Measurements from ENCODE around the gene LHFPL6.

The LHFPL6 gene

DNA sequence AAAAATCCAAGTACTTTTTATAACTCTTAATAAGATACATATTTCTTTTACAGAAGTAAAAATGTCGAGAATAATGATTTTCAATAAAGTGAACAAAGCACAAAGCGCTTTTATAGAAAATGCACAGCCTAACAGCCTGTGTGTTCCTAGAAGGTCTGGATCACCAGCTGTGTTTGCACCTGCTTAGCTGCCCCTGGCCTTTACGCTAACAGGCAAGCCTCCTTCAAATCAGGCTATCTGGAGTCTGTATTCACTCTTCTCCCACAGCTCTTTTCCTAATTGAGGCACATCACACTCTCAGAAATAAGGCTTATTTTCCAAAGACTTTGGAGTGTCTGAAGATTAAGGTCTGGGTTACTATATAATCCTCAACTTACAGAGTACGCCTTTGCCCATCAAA lies 183.1 kb downstream of the LHFPL6 start:
- Histone ChIP-seq H3K18ac (ENCODE audit: low read length) (no peak overlapping the region), H3K36me3 (ENCODE audit: control insufficient read depth, insufficient read depth, low read length) (no peaks in the 10 kb centered on the region), H3K79me2 (ENCODE audit: control insufficient read depth, insufficient read depth, low read length) (no peaks in the 10 kb centered on the region), H3K4me2 (ENCODE audit: low read length) (no peak overlapping the region), H2BK15ac (replicated peaks; ENCODE audit: low read depth) (no peak overlapping the region), H3K4me3 (ENCODE audit: low read length) (no peak overlapping the region), H2BK5ac (ENCODE audit: low read length) (no peak overlapping the region), H3K79me1 (ENCODE audit: low read length) (no peaks in the 10 kb centered on the region), H3K23ac (ENCODE audit: low read length) (no peak overlapping the region), H3K4ac (ENCODE audit: low read depth, low read length) (no peak overlapping the region), H3K4me1 (ENCODE audit: control insufficient read depth, low read depth, low read length) (peaks cover 8% of the 10 kb centered on the region), H3K56ac (ENCODE audit: low read length) (no peak overlapping the region), H2BK120ac (ENCODE audit: low read depth, low read length) (no peak overlapping the region), H4K8ac (ENCODE audit: low read depth, low read length) (no peak overlapping the region), H3K27ac (ENCODE audit: low read depth, low read length) (no peak overlapping the region), H3K27me3 (ENCODE audit: insufficient read depth, low read length, poor library complexity) (no peaks in the 10 kb centered on the region), H3K9ac (ENCODE audit: low read length) (no peak overlapping the region), H4K5ac (ENCODE audit: low read length) (no peak overlapping the region), H2AK5ac (ENCODE audit: low read length) (no peak overlapping the region)
- WGBS (ENCODE audit: extremely low coverage, insufficient coverage, low lambda C conversion rate), result no CpG with 5 or more reads among the region's 4 CpGs
- DNase-seq, result no peak

DNA sequence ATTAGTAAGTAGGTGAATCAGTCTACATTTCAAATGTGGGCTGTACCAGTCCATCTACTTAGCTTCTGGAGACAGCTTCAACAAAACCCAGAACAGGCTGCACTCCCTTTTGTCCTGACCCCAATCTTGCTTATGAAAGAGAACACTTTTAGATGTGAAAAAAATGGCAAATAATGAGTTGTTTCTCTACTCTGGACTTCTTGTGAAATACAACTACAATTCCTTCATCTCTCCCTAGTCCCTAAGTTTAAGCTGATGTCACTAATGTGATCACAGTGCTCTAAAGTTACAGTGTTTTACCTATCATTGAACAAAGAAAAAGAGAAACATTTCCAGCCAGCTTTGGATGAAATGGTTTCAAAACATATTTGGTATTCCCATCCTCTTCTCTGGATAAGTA lies 183.9 kb downstream of the LHFPL6 start:
- H4K8ac ChIP-seq (ENCODE audit: low read depth, low read length), result peak overlapping the region; percentile 39
- H3K9ac ChIP-seq (ENCODE audit: low read length), result no peak overlapping the region
- no peaks in the 10 kb centered on the region for H3K79me1 ChIP-seq (ENCODE audit: low read length)
- no peaks in the 10 kb centered on the region for H3K36me3 ChIP-seq (ENCODE audit: control insufficient read depth, insufficient read depth, low read length)
- peak overlapping the region; percentile 84 for H3K18ac ChIP-seq (ENCODE audit: low read length)
- H2BK15ac ChIP-seq (replicated peaks; ENCODE audit: low read depth), result no peak overlapping the region
- H4K5ac ChIP-seq (ENCODE audit: low read length), result no peak overlapping the region
- no peak overlapping the region for H2AK5ac ChIP-seq (ENCODE audit: low read length)
- H3K4me1 ChIP-seq (ENCODE audit: control insufficient read depth, low read depth, low read length), result peaks cover 8% of the 10 kb centered on the region
- peak overlapping the region; percentile 55 for H3K4ac ChIP-seq (ENCODE audit: low read depth, low read length)
- H2BK5ac ChIP-seq (ENCODE audit: low read length), result peak overlapping the region; percentile 41
- H2BK120ac ChIP-seq (ENCODE audit: low read depth, low read length), result no peak overlapping the region
- DNase-seq, result no peak
- H3K27me3 ChIP-seq (ENCODE audit: insufficient read depth, low read length, poor library complexity), result no peaks in the 10 kb centered on the region
- no peaks in the 10 kb centered on the region for H3K79me2 ChIP-seq (ENCODE audit: control insufficient read depth, insufficient read depth, low read length)
- no peak overlapping the region for H3K27ac ChIP-seq (ENCODE audit: low read depth, low read length)
- H3K4me2 ChIP-seq (ENCODE audit: low read length), result no peak overlapping the region
- H3K56ac ChIP-seq (ENCODE audit: low read length), result peak overlapping the region; percentile 37
- H3K23ac ChIP-seq (ENCODE audit: low read length), result no peak overlapping the region
- H3K4me3 ChIP-seq (ENCODE audit: low read length), result no peak overlapping the region

DNA sequence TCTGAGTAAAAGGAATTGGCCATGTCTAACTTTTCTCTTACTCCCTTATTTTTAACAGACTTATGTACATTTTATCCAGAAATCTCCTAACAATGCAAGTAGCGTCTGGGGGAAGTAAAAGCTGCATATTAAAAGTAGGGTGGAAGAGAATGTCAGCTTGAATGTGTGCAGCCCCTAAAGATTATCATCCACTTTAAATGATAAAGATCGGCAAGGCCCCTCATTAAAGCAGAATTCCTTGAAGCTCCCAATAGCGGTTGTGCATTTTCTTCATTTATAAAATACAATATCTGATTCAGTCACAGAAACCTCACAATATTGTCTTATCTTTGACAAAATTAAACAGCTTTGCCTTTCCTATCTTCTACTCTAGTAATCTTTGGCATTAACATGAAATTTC lies 184.6 kb downstream of the LHFPL6 start:
- DNase-seq, result no peak
- no peak overlapping the region for H2BK5ac ChIP-seq (ENCODE audit: low read length)
- WGBS (ENCODE audit: extremely low coverage, insufficient coverage, low lambda C conversion rate), result no CpG with 5 or more reads among the region's 3 CpGs
- H3K56ac ChIP-seq (ENCODE audit: low read length), result no peak overlapping the region
- no peak overlapping the region for H2AK5ac ChIP-seq (ENCODE audit: low read length)
- no peak overlapping the region for H3K27ac ChIP-seq (ENCODE audit: low read depth, low read length)
- no peaks in the 10 kb centered on the region for H3K36me3 ChIP-seq (ENCODE audit: control insufficient read depth, insufficient read depth, low read length)
- no peaks in the 10 kb centered on the region for H3K79me2 ChIP-seq (ENCODE audit: control insufficient read depth, insufficient read depth, low read length)
- no peak overlapping the region for H3K4me3 ChIP-seq (ENCODE audit: low read length)
- H3K4me1 ChIP-seq (ENCODE audit: control insufficient read depth, low read depth, low read length), result peaks cover 8% of the 10 kb centered on the region
- H3K4ac ChIP-seq (ENCODE audit: low read depth, low read length), result no peak overlapping the region
- H2BK15ac ChIP-seq (replicated peaks; ENCODE audit: low read depth), result no peak overlapping the region
- H2BK120ac ChIP-seq (ENCODE audit: low read depth, low read length), result no peak overlapping the region
- no peak overlapping the region for H3K9ac ChIP-seq (ENCODE audit: low read length)
- no peak overlapping the region for H3K4me2 ChIP-seq (ENCODE audit: low read length)
- H4K5ac ChIP-seq (ENCODE audit: low read length), result no peak overlapping the region
- peak overlapping the region; percentile 39 for H3K18ac ChIP-seq (ENCODE audit: low read length)
- H3K27me3 ChIP-seq (ENCODE audit: insufficient read depth, low read length, poor library complexity), result no peaks in the 10 kb centered on the region
- H4K8ac ChIP-seq (ENCODE audit: low read depth, low read length), result no peak overlapping the region
- H3K79me1 ChIP-seq (ENCODE audit: low read length), result no peaks in the 10 kb centered on the region
- no peak overlapping the region for H3K23ac ChIP-seq (ENCODE audit: low read length)

DNA sequence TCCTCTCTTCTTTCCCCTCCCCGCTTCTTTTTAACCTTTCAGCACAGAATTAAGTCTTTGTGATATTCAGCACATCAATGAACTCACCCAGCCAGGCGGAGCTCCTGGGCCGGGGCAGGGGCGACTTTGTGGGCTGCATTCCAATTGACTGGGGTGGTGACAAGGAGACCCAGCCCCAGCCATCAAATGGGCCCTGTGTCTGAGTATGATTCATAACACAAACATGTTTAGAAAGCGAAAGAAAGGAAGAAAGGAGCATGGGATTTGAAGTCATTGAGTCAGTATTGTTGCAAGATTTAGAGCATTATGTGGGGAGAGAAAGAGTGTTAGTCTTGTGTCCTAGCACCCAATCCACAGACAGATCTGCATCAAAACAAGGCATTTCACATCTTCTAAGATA lies 185.3 kb downstream of the LHFPL6 start:
- Histone ChIP-seq H3K4me1 (ENCODE audit: control insufficient read depth, low read depth, low read length) (peaks cover 8% of the 10 kb centered on the region), H3K79me1 (ENCODE audit: low read length) (no peaks in the 10 kb centered on the region), H3K36me3 (ENCODE audit: control insufficient read depth, insufficient read depth, low read length) (no peaks in the 10 kb centered on the region), H2BK5ac (ENCODE audit: low read length) (peak overlapping the region; percentile 14), H2BK15ac (replicated peaks; ENCODE audit: low read depth) (no peak overlapping the region), H3K27me3 (ENCODE audit: insufficient read depth, low read length, poor library complexity) (no peaks in the 10 kb centered on the region), H3K79me2 (ENCODE audit: control insufficient read depth, insufficient read depth, low read length) (no peaks in the 10 kb centered on the region), H3K4me3 (ENCODE audit: low read length) (no peak overlapping the region), H2AK5ac (ENCODE audit: low read length) (no peak overlapping the region), H4K8ac (ENCODE audit: low read depth, low read length) (no peak overlapping the region), H3K23ac (ENCODE audit: low read length) (no peak overlapping the region), H3K18ac (ENCODE audit: low read length) (peak overlapping the region; percentile 80), H3K27ac (ENCODE audit: low read depth, low read length) (peak overlapping the region; percentile 73), H4K5ac (ENCODE audit: low read length) (no peak overlapping the region), H3K4me2 (ENCODE audit: low read length) (peak overlapping the region; percentile 13), H3K4ac (ENCODE audit: low read depth, low read length) (no peak overlapping the region), H3K56ac (ENCODE audit: low read length) (peak overlapping the region; percentile 65), H2BK120ac (ENCODE audit: low read depth, low read length) (peak overlapping the region; percentile 64), H3K9ac (ENCODE audit: low read length) (no peak overlapping the region)
- peak; percentile 96 for DNase-seq
- WGBS (ENCODE audit: extremely low coverage, insufficient coverage, low lambda C conversion rate), result no CpG with 5 or more reads among the region's 5 CpGs

DNA sequence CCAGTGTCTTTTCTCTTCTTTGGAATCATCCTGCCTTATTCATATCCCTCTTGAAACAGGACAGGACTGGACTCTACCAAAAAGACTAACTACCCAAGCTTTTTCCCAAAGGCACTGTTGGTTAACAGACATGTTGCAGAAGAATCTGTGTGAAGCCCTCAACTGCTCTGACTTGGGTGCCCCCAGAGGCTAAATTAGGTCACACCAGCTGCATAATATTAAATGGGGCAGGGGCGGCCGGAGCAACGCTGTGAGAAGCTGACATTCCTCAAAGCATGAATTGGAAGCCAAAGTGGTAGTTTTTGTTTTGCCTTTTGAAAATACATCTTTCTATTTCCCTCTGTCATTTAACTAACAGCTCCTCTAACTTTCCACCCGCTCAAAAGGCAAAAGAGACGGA lies 185.9 kb downstream of the LHFPL6 start:
- Histone ChIP-seq H4K8ac (ENCODE audit: low read depth, low read length) (no peak overlapping the region), H3K79me2 (ENCODE audit: control insufficient read depth, insufficient read depth, low read length) (no peaks in the 10 kb centered on the region), H3K27ac (ENCODE audit: low read depth, low read length) (peak overlapping the region; percentile 73), H3K27me3 (ENCODE audit: insufficient read depth, low read length, poor library complexity) (no peaks in the 10 kb centered on the region), H3K18ac (ENCODE audit: low read length) (peak overlapping the region; percentile 80), H3K4me2 (ENCODE audit: low read length) (peak overlapping the region; percentile 10), H4K5ac (ENCODE audit: low read length) (no peak overlapping the region), H2BK15ac (replicated peaks; ENCODE audit: low read depth) (no peak overlapping the region), H2BK120ac (ENCODE audit: low read depth, low read length) (peak overlapping the region; percentile 64), H3K36me3 (ENCODE audit: control insufficient read depth, insufficient read depth, low read length) (no peaks in the 10 kb centered on the region), H3K4me1 (ENCODE audit: control insufficient read depth, low read depth, low read length) (peaks cover 8% of the 10 kb centered on the region), H3K23ac (ENCODE audit: low read length) (no peak overlapping the region), H2AK5ac (ENCODE audit: low read length) (no peak overlapping the region), H2BK5ac (ENCODE audit: low read length) (no peak overlapping the region), H3K4ac (ENCODE audit: low read depth, low read length) (peak overlapping the region; percentile 31), H3K4me3 (ENCODE audit: low read length) (no peak overlapping the region), H3K79me1 (ENCODE audit: low read length) (no peaks in the 10 kb centered on the region), H3K9ac (ENCODE audit: low read length) (peak overlapping the region; percentile 28), H3K56ac (ENCODE audit: low read length) (peak overlapping the region; percentile 65)
- WGBS (ENCODE audit: extremely low coverage, insufficient coverage, low lambda C conversion rate), result no CpG with 5 or more reads among the region's 5 CpGs
- DNase-seq, result peak; percentile 84

DNA sequence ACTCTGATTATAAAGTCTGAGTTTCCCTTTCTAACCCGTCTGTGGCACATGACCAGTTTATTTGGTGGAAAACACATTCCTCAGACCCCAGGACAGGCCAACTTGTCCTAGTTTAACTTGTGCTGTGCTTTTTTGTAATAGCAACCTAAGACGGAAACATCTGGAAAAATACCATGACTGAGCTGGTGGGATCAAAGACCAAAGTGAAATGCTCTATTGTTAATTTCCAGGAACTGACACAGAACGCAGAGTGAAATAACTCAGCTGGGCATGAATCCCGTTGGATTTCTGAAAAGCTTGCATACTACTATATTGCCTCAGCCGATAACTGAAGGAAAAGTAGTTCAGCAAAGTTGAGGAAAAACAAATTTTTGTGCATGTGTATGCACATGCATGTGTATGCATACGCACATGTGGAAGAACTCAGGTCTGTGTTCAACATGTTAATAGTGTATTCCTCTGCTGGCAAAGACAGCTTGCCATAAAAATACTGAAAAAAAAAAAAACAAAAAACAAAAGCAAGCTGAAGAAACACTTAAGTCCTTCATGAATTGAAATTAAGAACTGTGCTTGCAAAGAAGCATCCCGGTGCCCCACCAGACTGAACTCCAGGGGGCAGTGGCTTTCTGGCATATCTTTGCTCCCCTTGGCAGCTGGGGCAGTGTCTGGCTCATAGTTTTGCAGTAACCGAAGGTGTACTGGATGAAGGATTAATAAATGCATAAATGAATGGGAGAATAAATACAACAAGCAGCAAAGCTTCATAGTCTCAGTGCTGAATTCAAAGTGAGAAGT lies 187.8 kb downstream of the LHFPL6 start:
- Histone ChIP-seq H3K4ac (ENCODE audit: low read depth, low read length) (no peak overlapping the region), H3K4me1 (ENCODE audit: control insufficient read depth, low read depth, low read length) (peaks cover 10% of the 10 kb centered on the region)

More for the DNA sequence above, 187.8 kb downstream of the LHFPL6 start:
- Histone ChIP-seq H2AK5ac (ENCODE audit: low read length) (no peak overlapping the region), H3K79me1 (ENCODE audit: low read length) (no peaks in the 10 kb centered on the region), H2BK5ac (ENCODE audit: low read length) (no peak overlapping the region), H3K56ac (ENCODE audit: low read length) (peak overlapping the region; percentile 12), H3K4me3 (ENCODE audit: low read length) (no peak overlapping the region), H3K9ac (ENCODE audit: low read length) (no peak overlapping the region), H2BK15ac (replicated peaks; ENCODE audit: low read depth) (peak overlapping the region; percentile 45), H3K18ac (ENCODE audit: low read length) (no peak overlapping the region), H2BK120ac (ENCODE audit: low read depth, low read length) (peak overlapping the region; percentile 61), H3K4me2 (ENCODE audit: low read length) (no peak overlapping the region), H3K79me2 (ENCODE audit: control insufficient read depth, insufficient read depth, low read length) (no peaks in the 10 kb centered on the region), H3K36me3 (ENCODE audit: control insufficient read depth, insufficient read depth, low read length) (no peaks in the 10 kb centered on the region), H3K23ac (ENCODE audit: low read length) (no peak overlapping the region), H4K5ac (ENCODE audit: low read length) (no peak overlapping the region), H3K27ac (ENCODE audit: low read depth, low read length) (no peak overlapping the region), H4K8ac (ENCODE audit: low read depth, low read length) (peak overlapping the region; percentile 76), H3K27me3 (ENCODE audit: insufficient read depth, low read length, poor library complexity) (no peaks in the 10 kb centered on the region)
- peak; percentile 57 for DNase-seq
- no CpG with 5 or more reads among the region's 8 CpGs for WGBS (ENCODE audit: extremely low coverage, insufficient coverage, low lambda C conversion rate)
